ENCODE results near the gene IL1RAPL1. TPM values are rescaled to one million over a fixed set of nuclear protein-coding genes. Genes with fewer than 3 reads are reported as not detected.

IL1RAPL1 gene
- total RNA-seq, 1 donor = 1.3 TPM

DNA sequence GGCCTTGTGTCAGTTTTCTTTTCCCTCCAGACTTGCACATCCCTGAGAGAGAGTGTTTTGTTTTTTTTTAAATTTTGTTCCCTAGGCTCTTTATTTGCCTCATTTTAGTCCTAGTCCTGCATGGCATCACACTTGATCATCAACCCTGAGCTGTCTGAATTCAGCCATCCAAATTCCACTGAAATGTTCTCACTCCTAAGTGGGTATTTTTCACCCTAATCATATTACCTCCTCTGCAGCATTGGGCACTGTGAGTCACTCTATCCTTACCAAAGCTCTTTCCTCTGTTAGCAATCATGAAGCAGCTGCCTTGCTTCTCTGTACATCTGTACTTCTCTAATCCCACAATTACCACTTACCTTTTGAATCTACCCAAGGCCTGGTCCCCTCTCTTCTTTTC is 1271.5 kb downstream of the IL1RAPL1 start:
- TF ChIP-seq, protein P1, sequence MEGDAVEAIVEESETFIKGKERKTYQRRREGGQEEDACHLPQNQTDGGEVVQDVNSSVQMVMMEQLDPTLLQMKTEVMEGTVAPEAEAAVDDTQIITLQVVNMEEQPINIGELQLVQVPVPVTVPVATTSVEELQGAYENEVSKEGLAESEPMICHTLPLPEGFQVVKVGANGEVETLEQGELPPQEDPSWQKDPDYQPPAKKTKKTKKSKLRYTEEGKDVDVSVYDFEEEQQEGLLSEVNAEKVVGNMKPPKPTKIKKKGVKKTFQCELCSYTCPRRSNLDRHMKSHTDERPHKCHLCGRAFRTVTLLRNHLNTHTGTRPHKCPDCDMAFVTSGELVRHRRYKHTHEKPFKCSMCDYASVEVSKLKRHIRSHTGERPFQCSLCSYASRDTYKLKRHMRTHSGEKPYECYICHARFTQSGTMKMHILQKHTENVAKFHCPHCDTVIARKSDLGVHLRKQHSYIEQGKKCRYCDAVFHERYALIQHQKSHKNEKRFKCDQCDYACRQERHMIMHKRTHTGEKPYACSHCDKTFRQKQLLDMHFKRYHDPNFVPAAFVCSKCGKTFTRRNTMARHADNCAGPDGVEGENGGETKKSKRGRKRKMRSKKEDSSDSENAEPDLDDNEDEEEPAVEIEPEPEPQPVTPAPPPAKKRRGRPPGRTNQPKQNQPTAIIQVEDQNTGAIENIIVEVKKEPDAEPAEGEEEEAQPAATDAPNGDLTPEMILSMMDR (IDR thresholded peaks at IDR 0.05; ENCODE audit: insufficient read depth, low read depth, low read length) = no peak
- no peak overlapping the region for H3K4me3 ChIP-seq (ENCODE audit: low read depth, low read length)
- DNase-seq (ENCODE audit: low read depth) = peak; percentile 3

DNA sequence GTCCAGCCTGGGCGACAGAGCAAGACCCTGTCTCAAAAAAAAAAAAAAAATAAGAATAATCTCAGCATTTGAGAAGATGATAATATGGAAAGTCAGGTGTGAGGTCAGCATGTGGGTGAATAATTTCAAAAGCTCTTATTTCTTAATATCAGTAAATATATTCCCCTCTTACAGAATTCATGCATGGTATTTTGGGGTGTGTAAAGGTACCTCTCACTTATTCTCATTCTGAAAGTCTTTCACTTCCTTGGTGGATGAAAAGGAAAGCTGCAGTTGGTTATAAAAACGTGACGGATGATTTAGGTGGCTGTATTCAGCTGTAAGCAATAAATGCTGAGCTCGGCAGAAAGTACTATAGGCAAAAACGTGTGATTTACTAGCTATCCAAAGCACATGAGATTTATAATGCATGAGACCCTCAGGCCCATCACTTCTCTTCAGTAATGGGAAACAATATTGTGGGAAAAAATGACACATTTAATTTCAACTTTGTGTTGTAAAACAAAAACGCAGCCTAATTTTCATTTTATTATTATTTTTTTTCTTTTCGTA is 1275.0 kb downstream of the IL1RAPL1 start:
- TF ChIP-seq, protein P1 (IDR thresholded peaks at IDR 0.05; ENCODE audit: insufficient read depth, low read depth, low read length) = no peak
- no peak overlapping the region for H3K4me3 ChIP-seq (ENCODE audit: low read depth, low read length)
- no peak for DNase-seq (ENCODE audit: low read depth)

DNA sequence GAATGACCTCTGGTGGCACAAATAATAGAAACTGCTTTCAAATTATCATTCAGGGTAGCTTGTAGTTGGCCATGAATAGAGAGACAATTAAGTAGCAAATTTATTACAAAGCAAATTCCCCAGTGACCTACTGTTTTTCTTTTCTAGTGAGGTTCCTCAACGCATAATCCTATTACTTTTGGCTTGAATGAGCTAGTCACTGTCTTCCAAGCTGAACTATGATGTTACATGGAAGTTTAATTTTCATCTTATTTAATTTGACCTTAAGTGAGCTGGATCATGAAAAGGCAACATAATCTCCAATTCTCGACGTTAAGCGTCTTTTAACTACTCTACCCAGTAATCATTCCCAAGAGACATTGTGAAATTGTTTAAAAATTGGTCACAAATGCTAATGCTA is 1280.7 kb downstream of the IL1RAPL1 start:
- no peak overlapping the region for H3K4me3 ChIP-seq (ENCODE audit: low read depth, low read length)
- TF ChIP-seq, protein P1 (IDR thresholded peaks at IDR 0.05; ENCODE audit: insufficient read depth, low read depth, low read length) = no peak
- DNase-seq (ENCODE audit: low read depth) = no peak

DNA sequence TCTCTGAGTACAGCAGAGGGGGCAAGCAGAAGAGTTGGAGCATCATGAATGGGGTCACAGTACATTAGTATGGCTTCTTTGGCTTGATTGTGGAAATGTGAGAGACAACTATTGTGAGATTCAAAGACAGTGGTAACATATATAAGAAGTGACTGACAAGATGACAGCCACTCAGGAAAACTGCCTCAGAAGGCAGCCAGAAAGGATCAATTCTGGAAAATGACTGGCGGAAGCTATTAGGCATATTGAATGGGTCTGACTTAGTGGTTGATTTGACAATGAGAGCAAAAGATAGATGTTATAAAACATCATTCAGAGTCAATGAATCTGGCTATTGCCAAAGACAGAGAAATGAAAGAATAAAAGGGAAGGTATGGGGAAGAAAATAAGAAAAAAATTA is 1282.6 kb downstream of the IL1RAPL1 start:
- no peak for DNase-seq (ENCODE audit: low read depth)
- H3K4me3 ChIP-seq (ENCODE audit: low read depth, low read length) = no peak overlapping the region
- TF ChIP-seq, protein P1 (IDR thresholded peaks at IDR 0.05; ENCODE audit: insufficient read depth, low read depth, low read length) = no peak

DNA sequence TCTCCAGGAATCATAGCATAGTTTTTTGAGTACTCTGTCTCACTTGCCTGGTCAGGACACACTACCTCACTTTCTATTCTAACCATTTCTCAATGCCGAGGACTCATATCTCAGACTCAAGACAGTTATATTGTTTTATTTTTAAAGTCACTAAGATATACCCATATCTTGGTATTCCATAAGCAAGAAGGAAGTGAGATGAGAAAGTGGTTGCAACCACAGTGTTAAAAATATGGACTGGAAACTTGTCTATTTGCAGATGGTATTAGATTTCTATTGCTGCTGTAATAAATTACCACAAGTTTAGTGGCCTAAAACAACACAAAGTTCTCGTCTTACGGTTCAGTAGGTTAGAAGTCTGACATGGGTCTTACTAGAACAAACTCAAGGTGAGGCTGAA is 1283.4 kb downstream of the IL1RAPL1 start:
- no peak for DNase-seq (ENCODE audit: low read depth)
- TF ChIP-seq, protein P1 (IDR thresholded peaks at IDR 0.05; ENCODE audit: insufficient read depth, low read depth, low read length) = no peak
- H3K4me3 ChIP-seq (ENCODE audit: low read depth, low read length) = no peak overlapping the region

DNA sequence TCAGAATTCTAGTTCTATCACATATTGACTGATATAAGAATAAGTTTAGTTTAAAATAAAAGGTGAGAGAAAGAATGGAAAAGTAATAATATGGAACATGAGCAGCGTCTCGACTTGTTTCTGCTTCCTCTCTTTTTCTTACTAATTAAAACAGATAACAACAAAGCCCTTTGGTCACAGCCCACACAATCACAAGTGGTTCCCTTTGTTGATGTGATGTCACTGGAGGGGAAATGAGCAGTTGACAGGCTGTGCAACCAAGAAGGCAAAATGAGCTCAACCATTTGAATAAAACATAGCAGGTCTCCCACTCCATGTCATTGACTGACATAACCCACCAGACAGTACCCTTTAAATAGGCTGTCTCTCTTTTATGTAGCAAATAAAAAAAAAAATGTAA is 1285.6 kb downstream of the IL1RAPL1 start:
- H3K4me3 ChIP-seq (ENCODE audit: low read depth, low read length) = no peak overlapping the region
- no peak for DNase-seq (ENCODE audit: low read depth)
- TF ChIP-seq, protein P1 (IDR thresholded peaks at IDR 0.05; ENCODE audit: insufficient read depth, low read depth, low read length) = no peak

DNA sequence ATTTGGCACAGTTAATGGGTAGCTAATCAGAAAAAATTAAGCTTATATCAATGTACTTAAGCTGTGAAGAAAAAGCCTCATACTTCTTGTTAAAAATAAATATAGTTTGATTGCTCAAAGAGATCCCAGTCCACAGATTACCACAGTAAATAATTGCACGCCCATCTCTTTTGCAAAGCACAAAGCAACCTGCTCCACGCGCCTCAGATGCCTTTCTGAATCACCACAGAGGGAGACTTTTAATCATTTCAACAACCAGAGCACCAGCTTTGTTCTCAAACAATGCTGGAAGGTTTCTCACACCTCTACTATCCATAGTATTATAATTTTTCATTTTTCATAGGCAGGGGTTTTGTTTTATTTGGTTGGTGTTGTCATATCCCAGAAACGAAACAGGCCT is 1289.5 kb downstream of the IL1RAPL1 start:
- TF ChIP-seq, protein P1 (IDR thresholded peaks at IDR 0.05; ENCODE audit: insufficient read depth, low read depth, low read length) = no peak
- no peak overlapping the region for H3K4me3 ChIP-seq (ENCODE audit: low read depth, low read length)
- DNase-seq (ENCODE audit: low read depth) = no peak

Measured in fibroblast of villous mesenchyme (primary cell).